ELF-1 (cell line): Measurements from ENCODE around the gene CRYGA.
A peak's percentile ranks its signal among the peaks of the same experiment; 100 is the strongest.
"Not testable (repeated sequence)": the region's sequence is repeated elsewhere in the genome, so short reads cannot be mapped to it uniquely, and the experiment has no call there.

Experiments
- DNase-seq: peaks from one replicate; pipeline ENCODE4 v3.0.0-alpha.2; 2016; ENCODE audit warnings: low read depth, low spot score

CRYGA gene

GRCh38 chr2:208127090-208127489 is 36.3 kb downstream of the CRYGA start:
- no peak for DNase-seq

DNA sequence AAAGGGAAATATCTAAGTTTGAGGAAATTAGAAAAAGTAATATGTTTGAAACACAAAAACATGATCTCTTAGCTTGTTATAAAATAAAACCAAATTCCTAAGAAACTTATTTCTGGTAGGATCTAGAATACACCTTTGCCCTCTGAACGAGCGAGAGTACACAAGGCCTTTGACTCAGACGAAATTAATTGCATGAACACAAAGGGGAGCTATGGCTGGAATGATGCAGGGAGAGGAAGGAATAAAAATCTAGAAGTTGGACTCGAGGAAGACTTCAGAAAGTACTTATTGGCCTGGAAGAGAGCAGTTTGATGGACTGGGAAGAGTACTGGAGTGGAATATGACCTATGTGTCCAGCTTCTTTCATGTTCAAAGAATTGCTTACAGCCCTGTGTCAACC is 38.1 kb downstream of the CRYGA start:
- DNase-seq, result no peak

- peak; percentile 65 for DNase-seq
Observed at GRCh38 chr2:208124013-208124715, 39.2 kb downstream of the CRYGA start, which contains the start of gene CRYGD. Gene CRYGD, minus strand, starts transcription at chr2:208124524. Its CDS starts 51 bp downstream, at chr2:208124473.

DNA sequence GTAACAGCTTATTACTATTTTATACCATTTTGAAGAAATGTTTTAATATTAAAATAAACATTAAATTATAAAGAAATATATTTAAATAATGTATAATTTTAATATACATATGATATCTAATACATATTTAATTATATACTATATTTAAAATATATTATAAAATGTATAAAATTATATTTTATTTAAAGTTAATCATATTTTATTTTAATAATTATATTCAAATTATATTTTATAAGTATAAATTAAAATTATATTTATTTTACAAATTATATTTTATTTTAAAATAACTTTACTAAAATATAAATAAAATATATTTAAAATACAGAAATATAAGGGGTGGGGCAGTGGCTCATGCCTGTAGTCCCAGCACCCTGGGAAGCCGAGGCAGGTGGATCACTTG is 41.1 kb downstream of the CRYGA start:
- no peak for DNase-seq

- DNase-seq, result no peak
Observed at GRCh38 chr2:208118918-208119317, 44.5 kb downstream of the CRYGA start.

GRCh38 chr2:208117390-208117789 is 46.0 kb downstream of the CRYGA start:
- not testable (repeated sequence) for DNase-seq

- DNase-seq, result peak; percentile 86
Observed at GRCh38 chr2:208112969-208113368, 50.4 kb downstream of the CRYGA start.

- DNase-seq, result peak; percentile 37
Observed at GRCh38 chr2:208112273-208112745, 51.1 kb downstream of the CRYGA start.
